Loucy (cell line): Measurements from ENCODE around the gene IFNA17.

Source experiments
- CTCF ChIP-seq: fragments of 200-600 bp; sonication (generic); conservative IDR thresholded peaks from 2 replicates; pipeline ENCODE4 v1.5.1; 2014; ENCODE audit warnings: mild to moderate bottlenecking, antibody characterized with exemption, low read length
- EZH2phosphoT487 ChIP-seq: fragments of 200-600 bp; IDR thresholded peaks from 2 replicates; pipeline ENCODE4 v1.6.1; 2018; ENCODE audit warnings: antibody characterized with exemption, mild to moderate bottlenecking, moderate library complexity, borderline replicate concordance

GRCh38 chr9:21210311-21210710 is 17.7 kb downstream of the IFNA17 start:
- TF ChIP-seq CTCF, result no peak
- no peak for TF ChIP-seq EZH2phosphoT487
